GM18867 (cell line): Measurements from ENCODE around the gene OXGR1.
A peak's percentile ranks its signal among the peaks of the same experiment; 100 is the strongest.
"Not testable (repeated sequence)": the region's sequence is repeated elsewhere in the genome, so short reads cannot be mapped to it uniquely, and the experiment has no call there.

Experiments used
- ATAC-seq: cut with Tn5 transposase; IDR thresholded peaks from one replicate; pipeline ENCODE4 v1.9.1; 2021; ENCODE audit warnings: mild to moderate bottlenecking, moderate library complexity; ENCODE audit not compliant: unreplicated experiment

OXGR1 gene

GRCh38 chr13:97005625-97006262, 11.5 kb upstream of the OXGR1 start:
- ATAC-seq = no peak

DNA sequence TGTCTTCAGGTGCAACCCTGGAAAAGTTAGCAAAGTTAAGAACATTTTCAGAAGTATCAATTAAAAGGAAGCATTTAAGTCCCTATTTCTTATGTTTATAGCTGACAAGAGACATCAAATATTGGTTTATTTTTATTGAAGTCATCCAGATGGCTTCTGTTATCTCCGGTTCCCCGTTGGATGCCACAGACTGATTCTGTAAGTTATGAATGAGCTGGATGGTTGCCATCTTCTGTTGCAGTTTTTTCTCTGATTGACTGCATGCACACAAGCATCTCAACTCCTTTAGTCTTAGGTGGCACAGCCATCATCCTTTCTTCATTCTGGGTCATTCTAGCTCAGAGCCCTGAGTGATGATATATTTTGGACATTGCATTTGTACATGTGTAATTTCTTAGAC, 10.6 kb upstream of the OXGR1 start:
- no peak for ATAC-seq

- no peak for ATAC-seq
Measured at GRCh38 chr13:97004096-97004876, 10.0 kb upstream of the OXGR1 start.

- ATAC-seq = no peak
Measured at GRCh38 chr13:97003071-97003470, 8.8 kb upstream of the OXGR1 start.

GRCh38 chr13:97002581-97002980, 8.3 kb upstream of the OXGR1 start:
- no peak for ATAC-seq

DNA sequence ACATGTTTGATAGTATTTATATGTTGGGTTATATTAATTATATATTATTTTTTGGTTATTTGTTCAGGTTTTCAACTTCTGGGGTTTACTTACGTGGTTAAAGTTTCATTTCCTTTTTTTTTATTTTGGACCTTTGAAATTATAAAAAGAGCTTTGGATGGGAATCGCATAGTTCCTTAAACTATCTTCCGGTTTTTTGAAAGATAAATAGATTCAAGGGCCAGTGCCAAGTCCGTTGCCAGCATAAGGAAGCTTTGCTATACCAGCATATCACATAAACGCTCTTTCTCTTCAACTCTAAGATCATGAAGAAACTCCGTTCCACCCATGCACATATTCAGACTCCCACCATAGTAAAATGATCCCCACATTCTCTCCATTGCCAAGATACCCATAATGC, 7.4 kb upstream of the OXGR1 start:
- ATAC-seq = no peak

DNA sequence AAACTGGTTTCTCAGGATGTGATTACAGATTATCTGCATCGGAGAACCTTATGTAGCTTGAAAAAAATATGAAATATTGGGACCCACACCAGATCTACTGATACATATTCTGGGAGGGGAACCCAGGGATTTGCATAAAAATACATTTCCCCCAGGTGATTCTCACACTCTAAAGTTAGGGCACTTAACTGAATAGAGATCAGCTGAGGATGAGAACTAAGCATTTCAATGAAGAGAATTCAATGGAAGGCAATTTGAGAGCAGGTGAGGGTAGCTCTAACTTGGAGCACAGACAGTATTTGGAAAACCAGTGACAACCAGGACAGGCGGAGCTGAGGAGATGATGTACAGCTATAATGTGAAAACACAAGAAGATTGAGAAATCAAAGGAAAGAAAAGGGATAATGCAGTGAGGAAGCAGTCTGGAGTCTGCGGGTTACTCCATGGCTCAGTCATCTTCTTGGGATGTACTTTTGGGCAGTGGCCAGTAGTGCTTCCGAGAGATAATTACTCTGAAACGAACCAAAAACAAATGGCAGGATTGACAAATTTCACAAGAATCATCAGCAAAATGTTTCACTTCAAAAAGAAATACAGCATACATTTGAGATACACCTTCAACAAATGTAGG, 6.1 kb upstream of the OXGR1 start:
- ATAC-seq = no peak

DNA sequence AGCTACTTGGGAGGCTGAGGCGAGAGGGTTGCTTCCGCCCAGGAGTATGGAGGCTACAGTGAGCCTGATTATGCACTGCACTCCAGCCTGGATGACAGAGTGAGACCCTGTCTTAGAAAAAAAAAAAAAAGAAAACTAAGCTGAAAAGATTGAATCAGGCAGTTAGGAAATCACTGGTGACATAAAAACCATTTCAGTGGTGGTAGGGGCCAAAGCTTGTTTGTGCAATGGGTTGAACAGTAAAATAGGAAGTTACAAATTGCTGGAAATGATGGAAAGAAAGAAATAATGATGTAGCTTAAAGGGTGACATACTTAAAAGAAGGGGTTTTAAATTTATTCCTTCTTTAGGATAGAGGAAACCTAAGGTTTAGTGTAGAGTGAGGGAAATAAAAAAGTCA, 4.8 kb upstream of the OXGR1 start:
- no peak for ATAC-seq

- no peak for ATAC-seq
Measured at GRCh38 chr13:96998051-96998450, 3.8 kb upstream of the OXGR1 start.

GRCh38 chr13:96996886-96997285, 2.6 kb upstream of the OXGR1 start:
- no peak for ATAC-seq

GRCh38 chr13:96996107-96996506, 1.8 kb upstream of the OXGR1 start:
- ATAC-seq = no peak

- no peak for ATAC-seq
Measured at GRCh38 chr13:96994858-96995243, 575 bp upstream of the OXGR1 start.

- no peak for ATAC-seq
Measured at GRCh38 chr13:96993634-96994016, 651 bp downstream of the OXGR1 start.

GRCh38 chr13:96992633-96993032, 1.6 kb downstream of the OXGR1 start:
- no peak for ATAC-seq

DNA sequence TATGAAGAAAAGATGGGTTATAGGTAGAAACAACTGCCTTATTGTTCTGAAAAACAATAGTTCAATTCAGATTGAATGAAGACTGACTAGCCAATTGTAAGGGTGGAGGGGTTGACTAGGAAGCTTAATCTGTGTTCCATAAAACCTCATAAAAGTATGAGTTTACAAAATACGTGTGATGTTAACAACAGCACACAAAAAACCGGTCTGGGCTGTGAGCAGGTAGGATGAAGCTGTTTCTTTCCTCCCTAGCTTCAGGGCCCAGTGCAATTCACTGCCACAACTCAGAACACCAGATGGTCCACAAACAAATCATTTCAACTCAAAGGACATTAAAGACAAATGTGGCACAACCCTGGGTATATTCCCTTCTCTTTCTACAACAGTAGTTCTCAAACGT, 3.2 kb downstream of the OXGR1 start:
- ATAC-seq = no peak

- ATAC-seq = no peak
Measured at GRCh38 chr13:96988441-96988840, 5.8 kb downstream of the OXGR1 start.

DNA sequence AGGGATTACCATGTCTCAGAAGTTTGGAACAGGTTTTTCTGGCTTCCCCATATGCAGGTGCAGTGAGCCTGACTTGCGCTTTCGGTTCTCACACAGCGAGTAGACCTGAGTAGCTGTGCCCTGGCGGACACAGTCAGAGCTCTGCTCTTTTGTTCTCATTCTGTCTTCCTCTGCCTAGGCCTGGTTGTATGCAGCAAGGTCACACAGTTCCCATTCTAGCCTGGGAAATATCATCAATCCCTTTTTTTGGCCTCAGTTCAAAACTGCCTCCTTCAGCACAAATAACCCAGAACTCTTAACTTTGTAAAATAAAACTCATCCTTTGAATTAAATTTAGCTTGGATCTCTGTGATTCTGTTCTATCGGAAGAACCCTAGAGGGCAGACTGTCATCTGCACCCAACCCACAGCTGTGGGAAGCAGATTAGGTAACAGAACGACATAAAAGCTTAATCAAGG, 10.2 kb downstream of the OXGR1 start:
- ATAC-seq = peak; percentile 100

- ATAC-seq = no peak
Measured at GRCh38 chr13:96982672-96983071, 11.6 kb downstream of the OXGR1 start.

- not testable (repeated sequence) for ATAC-seq
Measured at GRCh38 chr13:96979861-96980260, 14.4 kb downstream of the OXGR1 start.

DNA sequence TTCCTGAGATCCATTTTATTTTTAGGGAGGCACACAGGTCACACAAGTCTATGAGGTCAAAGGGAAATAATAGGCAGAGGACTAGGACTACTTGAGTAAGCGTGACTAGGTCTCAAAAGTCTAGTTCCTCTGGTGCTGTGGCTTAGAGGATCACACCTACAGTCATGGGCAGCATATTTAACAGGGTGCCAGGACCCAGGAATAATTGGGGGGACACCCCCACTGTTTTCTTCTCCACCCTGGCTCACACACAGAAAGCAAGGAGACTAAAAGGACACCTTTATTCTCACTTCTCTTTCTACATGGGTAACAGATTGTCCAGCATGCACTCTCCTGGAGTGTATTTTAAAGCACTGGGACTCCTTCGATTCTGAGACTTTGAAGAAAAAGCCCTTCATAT, 26.2 kb downstream of the OXGR1 start:
- ATAC-seq = no peak

DNA sequence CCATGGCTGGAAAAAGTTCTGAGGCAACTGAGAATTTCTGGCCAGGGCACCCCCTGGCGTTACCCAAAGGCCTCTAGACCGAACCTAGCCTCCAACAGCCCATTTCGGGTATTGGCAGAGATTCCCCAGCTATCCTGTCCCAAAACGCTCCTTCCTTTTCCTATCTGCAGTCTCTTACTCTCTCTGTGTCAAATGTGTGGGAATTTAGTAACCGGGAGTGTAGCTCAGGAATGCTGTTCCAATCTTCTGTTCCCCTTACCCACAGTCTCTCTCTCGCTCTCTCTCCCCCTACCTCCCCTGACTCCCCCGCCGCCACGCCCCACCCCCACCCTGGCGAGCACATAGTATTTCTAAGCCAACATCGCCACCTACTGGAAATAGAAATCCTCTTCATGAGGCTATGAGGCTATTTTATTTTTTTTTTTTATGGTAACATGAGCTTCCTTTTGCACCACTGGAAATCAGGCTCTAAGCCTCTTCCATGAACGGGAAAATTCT, 27.0 kb downstream of the OXGR1 start:
- no peak for ATAC-seq
